ENCODE measurements around the gene PROCA1. TPM values are rescaled to one million over a fixed set of nuclear protein-coding genes. Genes with fewer than 3 reads are reported as not detected.
A peak's percentile ranks its signal among the peaks of the same experiment; 100 is the strongest.

The PROCA1 gene
- total and polyA plus RNA-seq, 9 of the 15 experiments (the other 6 are each of a cell fraction or from before 2014, with no cell fraction given) = 0.78 to 16.2 (median 5.6) TPM

- TF ChIP-seq AFF1 (IDR thresholded peaks at IDR 0.05; ENCODE audit: low read depth in 1 of 2, partially characterized antibody in 2 of 2) = no peak
- 0 out of 2 replicates have a peak, but pooled peaks have one; percentile 29 for TF ChIP-seq POLR2AphosphoS5 (IDR thresholded peaks at IDR 0.05; ENCODE audit: control insufficient read depth, insufficient read depth, low read depth, low read length)
Measured at GRCh38 chr17:28726226-28726626, 14.5 kb upstream of the PROCA1 start, which contains the start of gene TLCD1 (continued).

GRCh38 chr17:28725660-28726225, 14.1 kb upstream of the PROCA1 start:
- CTCF ChIA-PET (ENCODE audit: low intra/inter-chr PET ratio) = interaction anchor here (1.6 to 3.9 kb wide), 5 partner anchors 18 to 191 kb away, joined by 8 to 117 read pairs (median 14); partner anchors contain the start of genes DHRS13 and TRAF4
- H3K9me3 ChIP-seq (replicated peaks; ENCODE audit: control insufficient read depth, insufficient read depth, low read depth, low read length) = no peaks in the 10 kb centered on the region
- 2% methylated on average over 45 of the region's 45 CpGs for WGBS (ENCODE audit: insufficient coverage, low coverage, missing lambda C conversion rate)
- FAIRE-seq (no peak), ATAC-seq (peak; percentile 12), DNase-seq (ENCODE audit: extremely low read depth in 1 of 4, low spot score in 3 of 4) (peak; percentile 74 to 91 (median 87))
- H3K9ac ChIP-seq (ENCODE audit: insufficient read depth in 1 of 2, low read depth in 2 of 2, low read length in 2 of 2) = peak overlapping the region; percentile 96 to 100
- intact Hi-C loops (cut with micrococcal nuclease) = loop anchor here (2.0 to 10.0 kb wide), 7 partner anchors 87 to 389 kb away; partner anchors contain the start of genes DHRS13 and SPAG5
- peak overlapping the region; percentile 95 for H3K27ac ChIP-seq (ENCODE audit: extremely low read depth, low read depth, low read length)
- H3K9me1 ChIP-seq (ENCODE audit: control insufficient read depth, insufficient read depth, low read length) = no peaks in the 10 kb centered on the region
- H2AFZ ChIP-seq (ENCODE audit: low read depth, low read length) = peak overlapping the region; percentile 58
- H3K27me3 ChIP-seq (ENCODE audit: control insufficient read depth in 2 of 2, insufficient read depth in 2 of 2, low read length in 2 of 2) = no peaks in the 10 kb centered on the region
- peak overlapping the region; percentile 99 for H3K4me2 ChIP-seq (ENCODE audit: insufficient read depth, low read length)
- peaks cover 42% of the 10 kb centered on the region for H4K20me1 ChIP-seq (replicated peaks; ENCODE audit: control insufficient read depth, insufficient read depth, low read length)
- BruUV-seq (replicated peaks) = no TSS peak
- peaks cover 63% of the 10 kb centered on the region for H3K79me2 ChIP-seq (ENCODE audit: control insufficient read depth, insufficient read depth, low read length)
- in situ Hi-C loops (cut with MboI) = no loop called here
- peaks cover 52 to 66% of the 10 kb centered on the region in 2 experiments for H3K4me1 ChIP-seq (replicated peaks in 1 of 2; ENCODE audit: control insufficient read depth in 2 of 2, insufficient read depth in 2 of 2, low read length in 2 of 2)
- H3K36me3 ChIP-seq (ENCODE audit: control insufficient read depth, insufficient read depth, low read length) = peaks cover 49% of the 10 kb centered on the region
- POLR2A ChIA-PET = interaction anchor here (0.5 to 11.1 kb wide), 36 partner anchors 10 to 568 kb away, joined by 3 to 367 read pairs (median 4); partner anchors contain the start of genes BLTP2, DHRS13, FAM222B and NUFIP2
- peak overlapping the region; percentile 83 for H3K4me3 ChIP-seq
- TF ChIP-seq NR2F6 (CRISPR knock-in tag; IDR thresholded peaks at IDR 0.05) = no peak
- peak; percentile 62; the same call in 1 of the 2 replicates for TF ChIP-seq ZSCAN29 (IDR thresholded peaks at IDR 0.05)
- TF ChIP-seq DDX20 (tag; IDR thresholded peaks at IDR 0.05; ENCODE audit: low read depth) = no peak
- TF ChIP-seq MTA2 (IDR thresholded peaks at IDR 0.05; ENCODE audit: low read depth) = no peak
- no peak for TF ChIP-seq ZNF398 (CRISPR knock-in tag; IDR thresholded peaks at IDR 0.05)
- TF ChIP-seq CEBPB (tag; IDR thresholded peaks at IDR 0.05) = no peak
- peak; percentile 32; the same call in 1 of the 2 replicates for TF ChIP-seq SOX6 (IDR thresholded peaks at IDR 0.05)
- no peak for TF ChIP-seq NCOA1 (IDR thresholded peaks at IDR 0.05; ENCODE audit: low read depth)
- no peak for TF ChIP-seq ZFPM2 (CRISPR knock-in tag; IDR thresholded peaks at IDR 0.05)
- peak; percentile 94 for TF ChIP-seq PCBP1 (IDR thresholded peaks at IDR 0.05; ENCODE audit: low read depth, low read length, poor library complexity, severe bottlenecking)
- no peak; the same call in 1 of the 2 replicates for TF ChIP-seq ZNF253 (CRISPR knock-in tag; conservative IDR thresholded peaks at IDR 0.05)
- peak; percentile 16; the same call in 1 of the 2 replicates for TF ChIP-seq LEF1 (IDR thresholded peaks at IDR 0.05)
- peak; percentile 45; the same call in 1 of the 2 replicates for TF ChIP-seq ZNF311 (CRISPR knock-in tag; IDR thresholded peaks at IDR 0.05)
